ENCODE data around the gene DENND2A. TPM values are rescaled to one million over a fixed set of nuclear protein-coding genes. Genes with fewer than 3 reads are reported as not detected.

DENND2A gene
- total RNA-seq, 4 donors from 2014 or later = 25.2 to 83.5 (median 46.5) TPM

GRCh38 chr7:140617081-140617480, 23.5 kb downstream of the DENND2A start:
- Histone ChIP-seq H3K4me1 (peaks cover 0 to 61% (median 0%) of the 10 kb centered on the region in 3 donors), H3K9me3 (no peaks in the 10 kb centered on the region)
- no CpG with 5 or more reads among the region's 7 CpGs for WGBS, 2 donors (ENCODE audit: low coverage in 1 of 2)

GRCh38 chr7:140616328-140616727, 24.3 kb downstream of the DENND2A start:
- H3K27me3 ChIP-seq = no peaks in the 10 kb centered on the region
- H3K27ac ChIP-seq = no peak overlapping the region
- no peak for ATAC-seq
- H3K9me3 ChIP-seq = no peaks in the 10 kb centered on the region
- TF ChIP-seq EP300 (IDR thresholded peaks at IDR 0.05) (no peak), CTCF (IDR thresholded peaks at IDR 0.05) (no peak), POLR2AphosphoS5 (IDR thresholded peaks at IDR 0.05) (no peak), POLR2A (IDR thresholded peaks at IDR 0.05) (no peak)
- no peaks in the 10 kb centered on the region for H3K36me3 ChIP-seq
- no peak overlapping the region for H3K4me3 ChIP-seq
- peaks cover 0 to 54% (median 0%) of the 10 kb centered on the region in 3 donors for H3K4me1 ChIP-seq
- 54 to 60% methylated on average over 2 of the region's 4 CpGs for WGBS, 2 donors (ENCODE audit: low coverage in 1 of 2)

More at GRCh38 chr7:140617081-140617480, 23.5 kb downstream of the DENND2A start:
- no peak for ATAC-seq
- no peak overlapping the region for H3K4me3 ChIP-seq
- peak overlapping the region in 1 of 4 donors; percentile 0 for H3K27ac ChIP-seq
- TF ChIP-seq POLR2AphosphoS5 (IDR thresholded peaks at IDR 0.05) (no peak), CTCF (IDR thresholded peaks at IDR 0.05) (no peak), EP300 (IDR thresholded peaks at IDR 0.05) (no peak), POLR2A (IDR thresholded peaks at IDR 0.05) (no peak)
- H3K36me3 ChIP-seq = no peaks in the 10 kb centered on the region
- no peaks in the 10 kb centered on the region for H3K27me3 ChIP-seq

GRCh38 chr7:140611641-140612040, 29.0 kb downstream of the DENND2A start:
- Histone ChIP-seq H3K27me3 (no peaks in the 10 kb centered on the region), H3K27ac (no peak overlapping the region), H3K36me3 (no peaks in the 10 kb centered on the region), H3K4me3 (no peak overlapping the region), H3K9me3 (no peaks in the 10 kb centered on the region), H3K4me1 (peaks cover 0 to 54% (median 22%) of the 10 kb centered on the region in 3 donors)
- TF ChIP-seq EP300 (IDR thresholded peaks at IDR 0.05) (no peak), CTCF (IDR thresholded peaks at IDR 0.05) (no peak), POLR2AphosphoS5 (IDR thresholded peaks at IDR 0.05) (no peak), POLR2A (IDR thresholded peaks at IDR 0.05) (no peak)
- 68 to 85% methylated on average over 6 to 8 of the region's 8 CpGs for WGBS, 2 donors (ENCODE audit: low coverage in 1 of 2)
- ATAC-seq = no peak

- peaks cover 0 to 66% (median 25%) of the 10 kb centered on the region in 3 donors for H3K4me1 ChIP-seq
- H3K4me3 ChIP-seq = no peak overlapping the region
- 73 to 77% methylated on average over 10 to 12 of the region's 12 CpGs for WGBS, 2 donors (ENCODE audit: low coverage in 1 of 2)
- H3K27ac ChIP-seq = peak overlapping the region in 3 of 4 donors; percentile 33 to 67 (median 57)
- no peaks in the 10 kb centered on the region for H3K9me3 ChIP-seq
- no peak for TF ChIP-seq POLR2A (IDR thresholded peaks at IDR 0.05)
- no peak for TF ChIP-seq POLR2AphosphoS5 (IDR thresholded peaks at IDR 0.05)
- TF ChIP-seq CTCF (IDR thresholded peaks at IDR 0.05) = no peak
- no peak for TF ChIP-seq EP300 (IDR thresholded peaks at IDR 0.05)
- no peaks in the 10 kb centered on the region for H3K27me3 ChIP-seq
- H3K36me3 ChIP-seq = no peaks in the 10 kb centered on the region
- ATAC-seq = no peak
Observed at GRCh38 chr7:140610204-140611165, 30.1 kb downstream of the DENND2A start.

Data from gastroesophageal sphincter (tissue), 4 donors.